GM19240 (cell line): Measurements from ENCODE around the gene IL3.

Experiments used
- DNase-seq: peaks from one replicate; pipeline ENCODE4 v3.0.0; 2011; ENCODE audit warnings: low spot score; ENCODE audit not compliant: insufficient read length

IL3 gene

GRCh38 chr5:132072070-132072469 lies 11.6 kb downstream of the IL3 start:
- DNase-seq = no peak

GRCh38 chr5:132072528-132072927 lies 12.1 kb downstream of the IL3 start:
- no peak for DNase-seq

GRCh38 chr5:132073231-132074013 lies 13.0 kb downstream of the IL3 start, which contains the start of gene CSF2:
CSF2 (plus strand) TSS chr5:132073789; CDS start chr5:132073824, 35 bp downstream.
- DNase-seq = no peak

- no peak for DNase-seq
Measured at GRCh38 chr5:132074091-132074771, 13.8 kb downstream of the IL3 start.

- DNase-seq = no peak
Measured at GRCh38 chr5:132074772-132075718, 14.6 kb downstream of the IL3 start.

GRCh38 chr5:132075719-132076077 lies 15.2 kb downstream of the IL3 start:
- DNase-seq = no peak

- DNase-seq = no peak
Measured at GRCh38 chr5:132076202-132076830, 15.9 kb downstream of the IL3 start.

- no peak for DNase-seq
Measured at GRCh38 chr5:132076983-132077382, 16.5 kb downstream of the IL3 start.

GRCh38 chr5:132079081-132079480 lies 18.6 kb downstream of the IL3 start:
- DNase-seq = no peak

- DNase-seq = no peak
Measured at GRCh38 chr5:132079619-132080018, 19.2 kb downstream of the IL3 start.

GRCh38 chr5:132080595-132080994 lies 20.1 kb downstream of the IL3 start:
- DNase-seq = no peak

GRCh38 chr5:132081458-132081857 lies 21.0 kb downstream of the IL3 start:
- no peak for DNase-seq

- DNase-seq = no peak
Measured at GRCh38 chr5:132082329-132083023, 22.0 kb downstream of the IL3 start.

- no peak for DNase-seq
Measured at GRCh38 chr5:132083071-132083678, 22.7 kb downstream of the IL3 start.

GRCh38 chr5:132085686-132086085 lies 25.2 kb downstream of the IL3 start:
- no peak for DNase-seq

GRCh38 chr5:132086277-132086794 lies 25.9 kb downstream of the IL3 start:
- no peak for DNase-seq

GRCh38 chr5:132087176-132087575 lies 26.7 kb downstream of the IL3 start:
- no peak for DNase-seq

- DNase-seq = no peak
Measured at GRCh38 chr5:132087661-132088060, 27.2 kb downstream of the IL3 start.

- no peak for DNase-seq
Measured at GRCh38 chr5:132089363-132089762, 28.9 kb downstream of the IL3 start.

GRCh38 chr5:132090107-132090506 lies 29.7 kb downstream of the IL3 start:
- DNase-seq = no peak
